OCI-LY7 (cell line): ENCODE measurements around the gene AFF3. TPM values are rescaled to one million over a fixed set of nuclear protein-coding genes. Genes with fewer than 3 reads are reported as not detected.
"Not testable (repeated sequence)": the region's sequence is repeated elsewhere in the genome, so short reads cannot be mapped to it uniquely, and the experiment has no call there.

Experiments
- BruUV-seq: library from RNA; stranded (reverse); fragments of 400-500 nt; replicated peaks from 2 replicates; lab custom pipeline; 2021; lab: Mats Ljungman, UMichigan
- CTCF ChIA-PET: fragments of 300-600 bp; sonication (Branson Sonifier 250); formaldehyde crosslinking; loops from one replicate; lab custom pipeline; 2022; ENCODE audit warnings: antibody characterized with exemption; ENCODE audit not compliant: unreplicated experiment; lab: Charles Lee
- POLR2A ChIA-PET: fragments of 300-600 bp; sonication (Branson Sonifier 250); formaldehyde crosslinking; loops from one replicate; lab custom pipeline; 2022; ENCODE audit warnings: antibody characterized with exemption; lab: Charles Lee
- DNase-seq: peaks from one replicate; pipeline ENCODE4 v3.0.0-alpha.2; 2015; ENCODE audit warnings: low spot score
- H2AFZ ChIP-seq: fragments of 200-600 bp; sonication (generic), shearing (Covaris generic); 2 replicates; pipeline ENCODE4 v1.6.1; 2014; ENCODE audit warnings: mild to moderate bottlenecking, antibody characterized with exemption, low read length, moderate library complexity
- H3K27ac ChIP-seq: fragments of 200-600 bp; sonication (generic); 2 replicates; pipeline ENCODE4 v1.5.1; 2014; ENCODE audit warnings: mixed run types, low read depth, mild to moderate bottlenecking, moderate library complexity, low read length, inconsistent platforms; ENCODE audit not compliant: poor library complexity, severe bottlenecking
- H3K36me3 ChIP-seq: fragments of 200-600 bp; sonication (generic); 2 replicates; pipeline ENCODE4 v1.6.1; 2014; ENCODE audit warnings: mild to moderate bottlenecking, antibody characterized with exemption, low read length, moderate library complexity, mixed read lengths; ENCODE audit not compliant: insufficient read depth
- H3K4me1 ChIP-seq: fragments of 200-600 bp; sonication (generic); 2 replicates; pipeline ENCODE4 v1.5.1; 2014; ENCODE audit warnings: mild to moderate bottlenecking, low read length; ENCODE audit not compliant: insufficient read depth, poor library complexity, severe bottlenecking
- H3K4me2 ChIP-seq: fragments of 200-600 bp; sonication (generic); 2 replicates; pipeline ENCODE4 v1.6.1; 2014; ENCODE audit warnings: mild to moderate bottlenecking, low read length
- H3K4me3 ChIP-seq: fragments of 200-600 bp; sonication (generic); 2 replicates; pipeline ENCODE4 v1.5.1; 2014; ENCODE audit warnings: mild to moderate bottlenecking, low read depth, low read length; ENCODE audit not compliant: poor library complexity, severe bottlenecking
- H3K79me2 ChIP-seq: fragments of 200-600 bp; sonication (generic); 2 replicates; pipeline ENCODE4 v1.6.1; 2016; ENCODE audit warnings: low read depth, mild to moderate bottlenecking, low read length, moderate library complexity, mixed read lengths; ENCODE audit not compliant: insufficient read depth
- H3K9me2 ChIP-seq: fragments of 200-600 bp; sonication (generic); 2 replicates; pipeline ENCODE4 v1.6.1; 2016; ENCODE audit warnings: mild to moderate bottlenecking, low read length, mixed read lengths; ENCODE audit not compliant: insufficient read depth
- H3K9me3 ChIP-seq: fragments of 200-600 bp; sonication (generic); 2 replicates; pipeline ENCODE4 v1.6.1; 2014; ENCODE audit warnings: mild to moderate bottlenecking, mixed run types, low read length, mixed read lengths
- H4K20me1 ChIP-seq: fragments of 200-600 bp; sonication (generic); 2 replicates; pipeline ENCODE4 v1.6.1; 2014; ENCODE audit warnings: mild to moderate bottlenecking, antibody characterized with exemption, low read length, moderate library complexity, mixed read lengths; ENCODE audit not compliant: insufficient read depth
- EZH2phosphoT487 ChIP-seq: fragments of 200-600 bp; sonication (generic); IDR thresholded peaks from 2 replicates; pipeline ENCODE4 v1.6.1; 2018; ENCODE audit warnings: low read depth, borderline replicate concordance, mild to moderate bottlenecking, mixed run types, antibody characterized with exemption, low read length, moderate library complexity, mixed read lengths
- intact Hi-C: fragments of 100-400 bp; cut with micrococcal nuclease; formaldehyde crosslinking; loops from one replicate; pipeline ENCODE4 v1.10.0; 2022; ENCODE audit not compliant: unreplicated experiment
- total RNA-seq, 2 experiments: library from RNA; depleted of rRNA in 1 of 2; stranded (reverse); fragments of >200 nt in 1 of 2; shearing (Covaris generic) in 1 of 2; gene quantifications; 2 replicates each; pipeline ENCODE4 v1.2.3, GENCODE V29; 2014 to 2022
- TF ChIP-seq, protein P1 (sequence below): fragments of 200-600 bp; sonication (generic); conservative IDR thresholded peaks from 2 replicates; pipeline ENCODE4 v1.5.1; 2014; ENCODE audit warnings: mild to moderate bottlenecking, antibody characterized with exemption, low read length, moderate library complexity, mixed read lengths

The AFF3 gene
- total RNA-seq, 2 experiments from 2014 or later: 131 to 133 TPM

DNA sequence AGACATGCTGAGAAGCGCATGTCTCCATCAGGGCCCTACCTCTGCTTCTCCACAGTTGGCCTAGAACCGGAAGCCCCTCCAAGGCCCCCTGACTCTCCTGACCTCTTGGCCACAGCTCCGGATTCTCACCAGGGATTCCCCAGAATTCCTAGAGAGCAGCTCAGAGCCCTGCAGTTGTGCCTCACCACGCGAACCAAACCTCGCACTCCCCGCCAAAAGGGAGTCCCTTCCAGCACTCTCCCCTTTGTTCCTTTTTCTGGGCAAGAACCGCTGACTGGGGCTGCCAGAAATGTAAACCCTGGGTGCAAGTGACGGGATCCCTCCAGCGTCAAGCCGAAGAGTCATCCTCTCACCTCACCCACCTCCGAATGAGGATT lies 36.7 kb downstream of the AFF3 start:
- no peak for TF ChIP-seq EZH2phosphoT487
- TF ChIP-seq, protein P1, sequence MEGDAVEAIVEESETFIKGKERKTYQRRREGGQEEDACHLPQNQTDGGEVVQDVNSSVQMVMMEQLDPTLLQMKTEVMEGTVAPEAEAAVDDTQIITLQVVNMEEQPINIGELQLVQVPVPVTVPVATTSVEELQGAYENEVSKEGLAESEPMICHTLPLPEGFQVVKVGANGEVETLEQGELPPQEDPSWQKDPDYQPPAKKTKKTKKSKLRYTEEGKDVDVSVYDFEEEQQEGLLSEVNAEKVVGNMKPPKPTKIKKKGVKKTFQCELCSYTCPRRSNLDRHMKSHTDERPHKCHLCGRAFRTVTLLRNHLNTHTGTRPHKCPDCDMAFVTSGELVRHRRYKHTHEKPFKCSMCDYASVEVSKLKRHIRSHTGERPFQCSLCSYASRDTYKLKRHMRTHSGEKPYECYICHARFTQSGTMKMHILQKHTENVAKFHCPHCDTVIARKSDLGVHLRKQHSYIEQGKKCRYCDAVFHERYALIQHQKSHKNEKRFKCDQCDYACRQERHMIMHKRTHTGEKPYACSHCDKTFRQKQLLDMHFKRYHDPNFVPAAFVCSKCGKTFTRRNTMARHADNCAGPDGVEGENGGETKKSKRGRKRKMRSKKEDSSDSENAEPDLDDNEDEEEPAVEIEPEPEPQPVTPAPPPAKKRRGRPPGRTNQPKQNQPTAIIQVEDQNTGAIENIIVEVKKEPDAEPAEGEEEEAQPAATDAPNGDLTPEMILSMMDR: no peak
- ChIA-PET CTCF (no interaction called here), POLR2A (interaction anchor here (1.0 to 1.2 kb wide), 2 partner anchors 8 to 94 kb away, joined by 3 to 4 read pairs; no protein-coding TSS in a partner anchor)
- no TSS peak for BruUV-seq
- Histone ChIP-seq H3K4me2 (peak overlapping the region; percentile 80), H2AFZ (no peak overlapping the region), H3K79me2 (peaks cover 4% of the 10 kb centered on the region; the same call in 1 of the 2 replicates), H3K27ac (no peak overlapping the region), H3K4me1 (peaks cover 27% of the 10 kb centered on the region), H3K36me3 (peaks cover 48% of the 10 kb centered on the region), H3K4me3 (peak overlapping the region; percentile 58), H3K9me3 (no peaks in the 10 kb centered on the region), H4K20me1 (peaks cover 37% of the 10 kb centered on the region), H3K9me2 (no peaks in the 10 kb centered on the region)
- DNase-seq: no peak
- intact Hi-C loops: no loop called here

DNA sequence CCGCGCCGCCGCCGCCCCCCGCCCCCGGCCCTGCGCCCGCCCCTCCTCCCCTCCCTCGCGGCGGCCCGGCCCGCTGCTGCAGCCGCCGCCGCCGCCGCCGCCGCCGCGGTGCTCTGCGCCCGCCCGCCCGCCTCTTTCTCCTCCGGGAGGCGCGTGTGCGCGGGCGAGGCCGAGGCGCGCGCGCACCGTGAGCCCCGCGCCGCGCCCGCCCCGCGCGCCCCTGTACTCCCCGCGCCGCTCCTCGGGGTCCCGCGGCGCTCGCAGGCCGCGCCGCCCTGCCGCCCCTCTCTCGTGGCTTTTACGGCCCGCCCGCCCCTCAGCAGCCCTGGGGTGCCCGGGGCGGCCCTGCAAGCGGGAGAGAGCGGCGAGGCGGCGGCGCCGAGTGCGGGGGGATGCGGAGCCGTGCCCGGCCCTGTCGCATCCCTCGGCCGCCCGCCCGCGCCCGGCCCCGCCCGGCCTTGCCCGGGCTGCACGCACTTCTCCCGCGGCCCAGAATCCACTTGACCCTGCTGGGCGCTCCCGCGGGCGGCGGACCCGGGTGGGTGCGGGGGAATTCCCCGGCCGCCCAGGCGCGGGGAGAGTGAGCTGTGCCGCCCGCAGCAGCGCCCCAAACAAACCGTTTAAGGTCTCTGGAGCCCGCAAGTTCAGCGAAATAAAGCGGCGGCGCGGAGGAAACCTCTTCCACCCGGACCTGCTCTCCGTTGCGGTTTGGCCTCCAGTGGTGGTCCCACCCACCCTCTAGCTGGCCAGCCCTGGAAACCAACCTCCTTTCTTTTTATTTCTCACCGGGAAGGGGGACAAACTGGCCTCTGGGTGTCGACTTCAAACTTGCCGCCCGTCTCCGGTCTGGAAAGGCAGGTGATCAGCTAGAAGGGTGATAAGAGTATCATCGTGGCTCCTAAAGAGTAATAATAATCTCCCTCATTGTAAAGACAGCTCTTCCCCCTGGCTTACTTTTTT lies 37.4 kb downstream of the AFF3 start:
- no peaks in the 10 kb centered on the region for H3K9me3 ChIP-seq
- peaks cover 42% of the 10 kb centered on the region for H3K36me3 ChIP-seq
- no peak for TF ChIP-seq EZH2phosphoT487
- TF ChIP-seq, protein P1: no peak
- peak overlapping the region; percentile 80 for H3K4me2 ChIP-seq
- H3K4me3 ChIP-seq: peak overlapping the region; percentile 58
- H3K27ac ChIP-seq: no peak overlapping the region
- H3K9me2 ChIP-seq: no peaks in the 10 kb centered on the region
- intact Hi-C loops: no loop called here
- peak; percentile 20 for DNase-seq
- peaks cover 20% of the 10 kb centered on the region for H3K4me1 ChIP-seq
- no peak overlapping the region for H2AFZ ChIP-seq
- BruUV-seq: no TSS peak
- ChIA-PET POLR2A (interaction anchor here (1.2 kb wide), 1 partner anchor 9 kb away, joined by 4 read pairs; no protein-coding TSS in a partner anchor), CTCF (no interaction called here)
- peaks cover 4% of the 10 kb centered on the region; the same call in 1 of the 2 replicates for H3K79me2 ChIP-seq
- peaks cover 31% of the 10 kb centered on the region for H4K20me1 ChIP-seq

GRCh38 chr2:100104265-100104664 lies 38.1 kb downstream of the AFF3 start:
- H3K9me3 ChIP-seq, CTCF ChIA-PET, H3K79me2 ChIP-seq, BruUV-seq, H3K4me3 ChIP-seq, DNase-seq, H3K4me2 ChIP-seq, intact Hi-C loops, H2AFZ ChIP-seq, H3K9me2 ChIP-seq, H3K27ac ChIP-seq, POLR2A ChIA-PET: not testable (repeated sequence)
- peaks cover 28% of the 10 kb centered on the region for H4K20me1 ChIP-seq
- peaks cover 16% of the 10 kb centered on the region for H3K4me1 ChIP-seq
- H3K36me3 ChIP-seq: peaks cover 36% of the 10 kb centered on the region

DNA sequence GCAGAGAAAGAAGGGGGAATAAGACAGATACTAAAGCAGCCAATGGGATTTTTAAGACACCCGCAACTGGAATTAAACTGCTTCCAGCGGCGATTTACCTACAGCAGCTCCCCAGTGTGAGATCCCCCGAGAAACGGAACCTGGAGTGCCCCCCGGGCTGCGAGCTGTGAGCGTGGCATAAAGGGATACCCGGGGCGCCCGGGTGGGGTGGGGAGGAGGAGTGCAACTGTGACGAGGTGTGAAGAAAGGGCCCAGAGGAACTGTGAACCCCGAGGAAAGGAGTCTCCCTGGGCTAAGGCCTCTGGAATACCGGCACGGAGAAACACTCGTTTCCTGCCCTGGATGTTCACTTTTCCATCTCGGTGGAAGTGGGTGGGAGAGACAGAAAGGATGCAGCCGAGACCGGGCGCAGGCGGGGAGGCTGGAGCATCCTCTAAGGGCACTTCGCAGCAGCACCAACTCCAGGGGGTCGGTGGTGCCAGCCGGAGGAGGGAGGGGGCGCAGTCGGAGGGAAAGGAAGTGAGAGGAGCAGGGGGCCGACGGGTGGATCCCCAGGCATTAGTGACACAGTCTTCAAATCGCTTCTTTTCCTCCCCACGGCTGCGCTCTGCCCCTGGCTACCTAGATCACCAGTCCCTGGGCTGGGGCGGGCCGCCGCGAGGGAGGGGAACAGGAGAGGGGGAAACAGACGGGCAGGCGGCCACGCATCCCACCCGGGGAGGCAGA lies 38.7 kb downstream of the AFF3 start:
- Histone ChIP-seq H3K4me1 (peaks cover 16% of the 10 kb centered on the region), H3K36me3 (peaks cover 36% of the 10 kb centered on the region), H4K20me1 (peaks cover 28% of the 10 kb centered on the region)
- H3K4me2 ChIP-seq, H3K9me3 ChIP-seq, DNase-seq, BruUV-seq, H3K4me3 ChIP-seq, intact Hi-C loops, CTCF ChIA-PET, H3K79me2 ChIP-seq, POLR2A ChIA-PET, H3K27ac ChIP-seq, H2AFZ ChIP-seq, H3K9me2 ChIP-seq: not testable (repeated sequence)
